ENCODE data around the gene ANXA2R. TPM values are rescaled to one million over a fixed set of nuclear protein-coding genes. Genes with fewer than 3 reads are reported as not detected.

The ANXA2R gene
- total RNA-seq, 1 experiment from 2014 or later, result 8.9 TPM

GRCh38 chr5:43045236-43045635, 5.1 kb upstream of the ANXA2R start:
- no TSS peak for BruUV-seq (replicated peaks)
- ATAC-seq, result no peak

GRCh38 chr5:43044181-43044914, 4.2 kb upstream of the ANXA2R start:
- Histone ChIP-seq H2AFZ (ENCODE audit: low read length) (peak overlapping the region; percentile 64), H3K79me2 (ENCODE audit: low read length) (peaks cover 90% of the 10 kb centered on the region)
- CTCF ChIA-PET, result interaction anchor here (0.6 kb wide), 2 partner anchors 17 to 36 kb away, joined by 3 read pairs; no protein-coding TSS in a partner anchor

More at GRCh38 chr5:43045236-43045635, 5.1 kb upstream of the ANXA2R start:
- H2AFZ ChIP-seq (ENCODE audit: low read length), result no peak overlapping the region
- H3K27me3 ChIP-seq (ENCODE audit: low read length), result no peaks in the 10 kb centered on the region
- H3K27ac ChIP-seq (ENCODE audit: low read length), result no peak overlapping the region
- no peaks in the 10 kb centered on the region for H3K9me2 ChIP-seq (replicated peaks; ENCODE audit: low read length)
- peaks cover 91% of the 10 kb centered on the region for H3K79me2 ChIP-seq (ENCODE audit: low read length)
- H3K4me3 ChIP-seq (ENCODE audit: low read length), result no peak overlapping the region
- intact Hi-C loops (cut with micrococcal nuclease), result loop anchor here (10.0 kb wide), 1 partner anchor 350 kb away; no protein-coding TSS in a partner anchor
- peak overlapping the region; percentile 86 for H3K4me2 ChIP-seq (ENCODE audit: low read length)
- H3F3A ChIP-seq (ENCODE audit: low read length, unreplicated experiment), result no peaks in the 10 kb centered on the region
- H3K9ac ChIP-seq (ENCODE audit: low read length), result no peak overlapping the region
- no peak for DNase-seq
- no peaks in the 10 kb centered on the region for H3K36me3 ChIP-seq (ENCODE audit: low read depth, low read length)
- POLR2A ChIA-PET (ENCODE audit: unreplicated experiment), result no interaction called here
- H3K9me3 ChIP-seq (ENCODE audit: low read length), result no peaks in the 10 kb centered on the region
- CTCF ChIA-PET, result interaction anchor here (1.7 kb wide), 1 partner anchor 20 kb away, joined by 5 read pairs; no protein-coding TSS in a partner anchor
- no peaks in the 10 kb centered on the region for H4K20me1 ChIP-seq (ENCODE audit: low read length)
- no peak for TF ChIP-seq CTCF (conservative IDR thresholded peaks at IDR 0.05; ENCODE audit: low read depth, low read length)
- no peak for TF ChIP-seq EZH2 (IDR thresholded peaks at IDR 0.05; ENCODE audit: low read length, unreplicated experiment)
- no peak for TF ChIP-seq EZH2phosphoT487 (IDR thresholded peaks at IDR 0.05; ENCODE audit: borderline replicate concordance, low read length)
- peaks cover 37% of the 10 kb centered on the region for H3K4me1 ChIP-seq (ENCODE audit: insufficient read depth, low read length)

More at GRCh38 chr5:43044181-43044914, 4.2 kb upstream of the ANXA2R start:
- ATAC-seq (peak; percentile 19), DNase-seq (peak; percentile 81)
- Histone ChIP-seq H3K4me1 (ENCODE audit: insufficient read depth, low read length) (peaks cover 32% of the 10 kb centered on the region), H3K4me3 (ENCODE audit: low read length) (peak overlapping the region; percentile 64), H3K27ac (ENCODE audit: low read length) (peak overlapping the region; percentile 64), H3K4me2 (ENCODE audit: low read length) (peak overlapping the region; percentile 86), H3F3A (ENCODE audit: low read length, unreplicated experiment) (no peaks in the 10 kb centered on the region), H3K36me3 (ENCODE audit: low read depth, low read length) (no peaks in the 10 kb centered on the region), H3K27me3 (ENCODE audit: low read length) (no peaks in the 10 kb centered on the region), H4K20me1 (ENCODE audit: low read length) (no peaks in the 10 kb centered on the region), H3K9me3 (ENCODE audit: low read length) (no peaks in the 10 kb centered on the region), H3K9ac (ENCODE audit: low read length) (peak overlapping the region; percentile 29), H3K9me2 (replicated peaks; ENCODE audit: low read length) (no peaks in the 10 kb centered on the region)
- no peak for TF ChIP-seq CTCF (conservative IDR thresholded peaks at IDR 0.05; ENCODE audit: low read depth, low read length)
- no peak for TF ChIP-seq EZH2phosphoT487 (IDR thresholded peaks at IDR 0.05; ENCODE audit: borderline replicate concordance, low read length)
- TF ChIP-seq EZH2 (IDR thresholded peaks at IDR 0.05; ENCODE audit: low read length, unreplicated experiment), result no peak
- intact Hi-C loops (cut with micrococcal nuclease), result loop anchor here (5.0 to 10.0 kb wide), 3 partner anchors 37 to 438 kb away; partner anchors contain the start of gene TMEM267
- POLR2A ChIA-PET (ENCODE audit: unreplicated experiment), result no interaction called here
- TSS peak; percentile 1 for BruUV-seq (replicated peaks)
